ENCODE data around the gene SHH.

SHH gene

GRCh38 chr7:155811895-155812761 lies at the start of gene SHH:
Gene SHH, minus strand, starts transcription at chr7:155812463. Its CDS starts 341 bp downstream, at chr7:155812122.
- DNase-seq (ENCODE audit: low read depth) = no peak

GRCh38 chr7:155861480-155861868 lies 49.2 kb upstream of the SHH start:
- no peak for DNase-seq (ENCODE audit: low read depth)

GRCh38 chr7:155860840-155861479 lies 48.7 kb upstream of the SHH start:
- no peak for DNase-seq (ENCODE audit: low read depth)

GRCh38 chr7:155860461-155860839 lies 48.2 kb upstream of the SHH start:
- DNase-seq (ENCODE audit: low read depth) = no peak

- DNase-seq (ENCODE audit: low read depth) = no peak
These were observed 46.3 kb upstream of the SHH start for GRCh38 chr7:155858521-155859061.

- DNase-seq (ENCODE audit: low read depth) = no peak
These were observed 44.9 kb upstream of the SHH start for GRCh38 chr7:155857141-155857540.

- DNase-seq (ENCODE audit: low read depth) = no peak
These were observed 44.4 kb upstream of the SHH start for GRCh38 chr7:155856656-155857055.

- no peak for DNase-seq (ENCODE audit: low read depth)
These were observed 40.4 kb upstream of the SHH start for GRCh38 chr7:155852426-155853301.

GRCh38 chr7:155851892-155852291 lies 39.6 kb upstream of the SHH start:
- no peak for DNase-seq (ENCODE audit: low read depth)

GRCh38 chr7:155850766-155851678 lies 38.8 kb upstream of the SHH start:
- DNase-seq (ENCODE audit: low read depth) = no peak

GRCh38 chr7:155850001-155850436 lies 37.8 kb upstream of the SHH start:
- DNase-seq (ENCODE audit: low read depth) = no peak

- no peak for DNase-seq (ENCODE audit: low read depth)
These were observed 36.7 kb upstream of the SHH start for GRCh38 chr7:155848691-155849669.

- DNase-seq (ENCODE audit: low read depth) = no peak
These were observed 35.7 kb upstream of the SHH start for GRCh38 chr7:155847821-155848435.

GRCh38 chr7:155846936-155847335 lies 34.7 kb upstream of the SHH start:
- no peak for DNase-seq (ENCODE audit: low read depth)

GRCh38 chr7:155846156-155846555 lies 33.9 kb upstream of the SHH start:
- no peak for DNase-seq (ENCODE audit: low read depth)

- DNase-seq (ENCODE audit: low read depth) = no peak
These were observed 33.0 kb upstream of the SHH start for GRCh38 chr7:155845226-155845625.

GRCh38 chr7:155844526-155844925 lies 32.3 kb upstream of the SHH start:
- no peak for DNase-seq (ENCODE audit: low read depth)

GRCh38 chr7:155844019-155844453 lies 31.8 kb upstream of the SHH start:
- DNase-seq (ENCODE audit: low read depth) = no peak

GRCh38 chr7:155843426-155844018 lies 31.3 kb upstream of the SHH start:
- DNase-seq (ENCODE audit: low read depth) = no peak

Measured in stimulated activated CD8-positive, alpha-beta memory T cell treated with anti-CD3 and anti-CD28 coated beads, Interleukin-15, amount 100 ng/mL, for 1 hour (primary cell).